Tongue (tissue), 2 donors: ENCODE measurements around the gene GJB4. TPM values are rescaled to one million over a fixed set of nuclear protein-coding genes. Genes with fewer than 3 reads are reported as not detected.
A peak's percentile ranks its signal among the peaks of the same experiment; 100 is the strongest.
"Not testable (repeated sequence)": the region's sequence is repeated elsewhere in the genome, so short reads cannot be mapped to it uniquely, and the experiment has no call there.

ENCODE experiments used
- DNase-seq: peaks from one replicate; pipeline ENCODE4 v3.0.0-alpha.2; 2015
- total RNA-seq: library from RNA; depleted of rRNA; stranded (reverse); fragments of >200 nt; gene quantifications from one replicate; pipeline ENCODE4 v1.2.3, GENCODE V29; 2014

GJB4 gene
- total RNA-seq, result 0.31 TPM

DNA sequence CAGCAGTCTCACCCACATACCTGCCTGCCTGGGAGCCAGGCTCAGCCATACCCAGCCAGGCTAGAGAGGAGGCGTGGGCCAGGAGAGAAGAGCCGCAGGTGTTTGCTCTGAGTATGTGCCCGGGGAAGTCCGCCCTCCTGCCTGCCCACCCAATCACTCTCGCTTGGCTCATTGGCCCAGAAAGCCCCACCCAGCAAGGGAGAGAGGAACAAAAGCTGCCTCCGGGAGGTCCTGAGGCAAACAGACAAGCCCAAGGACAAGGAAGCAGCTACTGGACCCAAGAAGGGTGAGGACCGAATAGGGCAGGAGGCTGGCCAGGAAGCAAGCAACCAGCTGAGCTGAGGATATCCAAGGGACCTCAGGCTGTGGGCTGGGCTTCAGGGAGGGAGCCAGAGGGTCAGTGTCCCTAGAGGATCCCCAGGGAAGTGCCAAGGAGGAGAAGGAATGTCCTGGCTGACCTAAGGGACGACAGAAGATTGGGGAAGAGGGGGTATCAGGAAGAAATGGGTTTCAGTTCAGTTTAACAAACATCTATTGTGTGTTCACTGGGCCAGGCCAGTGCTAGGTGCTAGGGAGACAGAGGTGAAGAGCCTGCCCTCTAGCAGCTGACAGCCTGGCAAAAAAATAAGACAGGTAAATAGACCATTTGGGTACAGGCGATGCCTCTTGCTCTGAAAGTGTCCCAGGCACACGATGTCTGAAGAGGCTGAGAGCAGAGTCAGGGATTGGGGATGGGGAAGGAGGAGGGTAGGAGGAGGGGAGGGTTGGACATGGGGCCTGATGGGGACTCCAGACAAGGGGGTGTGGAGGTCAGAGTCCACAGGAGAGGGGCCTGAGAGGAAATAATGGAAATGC lies at the start of gene GJB4:
Gene GJB4 (plus strand): TSS at position 238 of the 855 bp plus-strand sequence. CDS start 1,515 bp downstream, outside the sequence.
- no peak for DNase-seq

DNA sequence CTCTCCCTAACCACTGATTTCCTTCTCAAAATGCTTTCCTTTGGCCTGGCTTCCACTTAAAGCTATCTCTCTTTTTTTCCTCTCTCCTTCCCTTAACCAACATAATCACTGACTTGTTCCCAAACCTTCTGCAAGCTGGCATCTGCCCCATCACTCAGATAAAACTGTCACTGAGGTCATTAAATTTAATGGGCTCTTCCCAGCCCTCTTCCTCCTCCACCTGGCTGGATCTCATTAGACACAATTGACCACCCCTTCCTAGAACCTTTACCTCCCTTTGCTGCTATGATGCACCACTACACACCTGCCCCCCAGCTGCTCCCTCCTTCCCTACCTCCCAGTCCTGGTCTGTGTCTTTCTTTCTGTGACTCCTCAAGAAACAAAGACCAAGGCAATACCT lies 48.7 kb upstream of the GJB4 start:
- DNase-seq, result no peak

GRCh38 chr1:34711485-34711884 lies 48.1 kb upstream of the GJB4 start:
- no peak for DNase-seq

- DNase-seq, result peak; percentile 35
These were observed 47.4 kb upstream of the GJB4 start for GRCh38 chr1:34712007-34712688.

GRCh38 chr1:34713443-34713842 lies 46.1 kb upstream of the GJB4 start:
- peak; percentile 68 for DNase-seq

DNA sequence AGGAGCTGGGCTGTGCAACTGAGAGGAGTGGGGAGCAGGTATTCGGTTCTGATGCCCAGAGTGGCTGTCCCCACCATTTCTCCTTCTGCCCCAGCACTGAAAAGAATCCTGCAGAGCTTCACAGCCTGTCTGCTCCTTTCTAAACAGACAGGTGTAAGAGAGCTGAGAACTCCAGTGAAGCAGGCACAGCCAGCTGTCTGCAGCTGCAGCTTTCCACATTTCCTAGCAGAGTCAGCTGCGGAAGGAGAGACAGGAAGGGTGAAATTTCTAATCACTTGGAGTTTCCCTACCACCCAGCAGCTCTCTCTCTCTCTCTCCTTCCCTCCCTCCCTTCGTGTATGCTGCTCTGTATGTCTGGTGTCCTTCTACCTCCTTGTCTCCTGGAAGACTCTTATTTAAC lies 45.2 kb upstream of the GJB4 start:
- DNase-seq, result peak; percentile 70

DNA sequence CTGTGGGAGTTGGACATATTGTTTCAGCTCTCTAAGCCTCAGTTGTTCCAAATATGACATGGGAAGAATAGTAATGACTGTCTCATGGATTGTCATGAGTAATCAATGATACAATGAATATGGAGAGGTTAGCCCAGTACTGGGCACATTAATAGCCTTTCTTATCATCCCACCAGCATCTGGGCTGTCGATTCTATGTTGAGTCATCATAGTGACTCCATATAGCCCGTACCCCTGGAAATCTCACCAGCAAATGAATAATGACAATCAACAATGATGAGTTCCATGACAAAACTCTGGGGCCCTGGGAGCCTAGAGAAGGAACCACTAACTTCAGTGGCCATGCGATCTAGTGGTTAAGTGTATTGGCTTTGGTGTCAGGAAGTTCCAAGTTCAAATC lies 44.4 kb upstream of the GJB4 start:
- no peak for DNase-seq

- no peak for DNase-seq
These were observed 38.3 kb upstream of the GJB4 start for GRCh38 chr1:34721241-34721640.

DNA sequence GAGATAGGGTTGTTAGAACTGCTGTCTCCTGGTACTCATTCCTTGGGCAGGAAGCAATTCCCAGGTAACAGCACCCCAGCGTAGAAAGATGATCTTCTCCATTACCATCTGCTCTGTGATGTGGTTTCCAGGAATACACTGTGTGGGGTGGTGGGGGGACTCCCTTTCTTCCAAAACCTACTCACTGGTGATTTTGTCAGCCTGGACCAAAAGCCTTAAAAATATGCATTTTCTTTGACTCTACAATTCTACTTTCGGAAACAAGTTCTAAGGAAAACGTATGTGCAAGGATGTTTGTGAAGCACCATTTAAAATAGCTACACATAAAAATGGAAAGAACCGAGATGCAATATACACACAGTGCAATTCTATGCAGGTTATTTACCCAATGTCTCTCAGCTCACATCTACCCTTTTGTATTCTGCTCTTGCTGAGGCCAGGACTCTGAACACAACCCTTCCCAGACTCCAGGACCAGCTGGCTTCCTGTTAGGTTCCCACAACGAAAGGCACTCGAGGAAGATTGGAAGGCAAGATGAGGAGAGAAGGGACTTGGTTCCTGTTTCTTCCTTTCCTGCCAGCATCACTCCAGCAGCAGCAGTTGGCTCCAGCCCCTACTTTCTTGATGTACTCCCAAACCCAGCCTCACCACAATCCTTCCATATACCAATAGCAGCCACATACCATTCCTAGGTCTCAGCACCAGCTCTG lies 37.7 kb upstream of the GJB4 start:
- DNase-seq, result no peak

- DNase-seq, result no peak
These were observed 32.7 kb upstream of the GJB4 start for GRCh38 chr1:34726861-34727260.

- no peak for DNase-seq
These were observed 29.1 kb upstream of the GJB4 start for GRCh38 chr1:34730485-34730884.

DNA sequence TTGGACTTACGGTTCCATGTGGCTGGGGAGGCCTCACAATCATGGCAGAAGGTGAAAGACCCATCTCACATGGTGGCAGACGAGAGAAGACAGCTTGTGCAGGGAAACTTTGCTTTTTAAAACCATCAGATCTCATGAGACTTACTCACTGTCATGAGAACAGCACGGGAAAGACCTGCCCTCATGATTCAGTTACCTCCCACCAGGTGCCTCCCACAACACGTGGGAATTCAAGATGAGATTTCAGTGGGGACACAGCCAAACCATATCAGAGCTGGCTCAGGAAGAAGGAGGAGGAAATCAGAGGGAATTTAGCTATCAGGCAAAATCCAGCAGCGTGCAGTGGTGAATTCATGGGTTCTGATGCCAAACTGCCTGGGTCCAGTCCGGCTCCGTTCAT lies 26.7 kb upstream of the GJB4 start:
- DNase-seq, result not testable (repeated sequence)

- no peak for DNase-seq
These were observed 22.8 kb upstream of the GJB4 start for GRCh38 chr1:34736692-34737091.

DNA sequence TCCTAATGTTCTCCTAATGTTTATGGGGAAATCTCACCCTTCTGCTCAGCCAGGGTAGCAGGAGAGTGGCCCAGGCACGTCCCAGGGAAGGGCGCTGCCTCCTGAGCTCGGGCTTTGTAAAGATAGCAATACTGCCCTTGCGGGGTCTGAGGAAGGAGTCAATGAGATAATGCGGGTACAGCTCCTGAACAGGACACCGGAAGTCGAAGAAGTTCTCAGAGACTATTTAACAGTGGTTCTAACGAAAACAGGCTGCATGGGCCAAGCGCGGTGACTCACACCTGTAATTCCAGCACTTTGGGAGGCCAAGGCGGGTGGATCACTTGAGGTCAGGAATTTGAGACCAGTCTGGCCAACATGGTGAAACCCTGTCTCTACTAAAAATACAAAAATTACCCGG lies 22.3 kb upstream of the GJB4 start:
- not testable (repeated sequence) for DNase-seq

- DNase-seq, result no peak
These were observed 19.9 kb upstream of the GJB4 start for GRCh38 chr1:34739613-34740012.

- DNase-seq, result peak; percentile 44
These were observed 19.2 kb upstream of the GJB4 start for GRCh38 chr1:34740161-34740868.

DNA sequence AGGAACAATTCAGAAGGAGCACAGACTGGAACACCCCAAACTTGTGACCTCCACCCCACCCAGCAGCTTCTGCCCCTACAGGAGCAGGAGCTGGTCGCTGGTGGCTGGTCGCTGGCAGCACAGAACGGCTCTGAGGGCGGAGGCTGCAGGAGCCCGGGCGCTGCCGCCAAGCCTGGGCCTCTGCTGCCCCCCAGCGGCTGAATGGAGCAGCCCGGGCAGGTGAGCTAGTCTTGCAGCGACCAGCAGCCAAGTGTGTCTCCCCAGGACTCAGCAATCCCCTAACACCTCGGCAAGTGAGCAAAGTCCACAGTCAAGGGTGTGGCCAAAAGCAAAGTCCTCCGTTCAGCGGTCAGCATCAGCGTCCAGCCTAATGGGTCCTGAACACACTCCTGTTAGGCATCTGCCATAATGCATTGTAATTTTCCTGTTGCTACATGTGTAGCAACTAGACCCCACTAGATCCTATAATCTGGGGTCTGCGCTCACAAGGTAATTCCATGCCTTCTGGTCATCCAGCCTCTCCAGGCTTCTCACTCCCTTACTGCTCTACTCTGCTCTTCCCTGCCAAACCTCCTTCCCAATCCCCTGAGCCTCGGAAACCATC lies 16.8 kb upstream of the GJB4 start:
- DNase-seq, result peak; percentile 83

DNA sequence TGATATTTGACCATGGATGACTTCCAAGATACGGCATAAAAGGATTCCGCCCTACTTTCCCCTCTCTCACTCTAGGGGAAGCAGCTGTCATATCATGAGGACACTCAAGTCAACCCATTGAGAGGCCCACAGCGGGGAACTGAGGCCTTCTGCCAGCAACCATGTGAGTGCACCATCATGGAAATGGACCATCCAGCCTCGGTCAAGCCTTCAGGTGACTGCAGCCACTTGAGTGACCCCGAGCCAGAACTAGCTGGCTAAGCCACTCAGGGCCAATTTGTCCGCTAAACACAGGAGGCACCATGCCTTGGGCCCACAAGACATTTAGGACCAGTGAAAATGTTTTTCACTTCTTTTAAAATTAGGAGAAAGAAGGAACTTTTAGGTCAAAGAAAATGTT lies 15.8 kb upstream of the GJB4 start:
- no peak for DNase-seq

- DNase-seq, result no peak
These were observed 14.7 kb upstream of the GJB4 start for GRCh38 chr1:34744851-34745250.

DNA sequence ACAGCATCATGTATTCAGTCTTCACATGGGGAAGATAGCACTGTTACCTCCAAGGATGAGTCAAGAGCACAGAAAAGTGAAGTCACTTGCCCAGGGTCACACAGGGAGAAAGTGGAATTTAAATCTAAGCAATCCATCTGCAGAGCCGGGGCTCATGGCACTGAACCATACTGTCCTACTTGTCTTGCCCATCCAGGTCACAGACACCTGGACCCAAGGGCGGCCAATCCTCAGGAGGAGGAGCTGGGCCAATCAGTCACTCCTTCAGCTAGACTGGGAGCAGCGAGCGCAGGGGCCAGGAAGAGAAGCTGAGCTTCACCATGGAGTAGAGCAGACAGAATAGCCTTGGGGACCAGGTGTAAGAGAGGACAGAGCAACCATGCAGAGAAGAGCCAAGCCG lies 13.9 kb upstream of the GJB4 start:
- no peak for DNase-seq

DNA sequence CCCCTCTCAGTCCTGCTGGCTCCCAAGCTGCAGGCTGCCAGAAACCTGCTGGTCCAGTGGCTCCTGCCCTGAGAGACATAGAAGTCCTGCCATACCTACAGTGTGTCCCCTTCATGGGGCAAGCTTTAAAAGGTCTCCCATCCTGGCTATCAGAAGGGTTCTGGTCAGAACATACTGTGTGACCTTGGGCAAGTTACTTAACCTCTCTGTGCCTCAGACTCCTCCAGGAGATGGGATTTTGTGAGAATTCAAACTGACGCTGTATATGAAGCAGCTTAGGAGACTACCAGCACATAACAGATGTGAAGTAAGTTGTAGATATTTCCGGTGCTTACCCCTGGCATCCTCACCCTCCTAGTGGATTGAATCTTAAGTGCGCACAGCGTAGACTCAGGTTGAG lies 13.4 kb upstream of the GJB4 start:
- DNase-seq, result no peak
